ENCODE data around the gene TENM4.
A peak's percentile ranks its signal among the peaks of the same experiment; 100 is the strongest.

Gene TENM4

DNA sequence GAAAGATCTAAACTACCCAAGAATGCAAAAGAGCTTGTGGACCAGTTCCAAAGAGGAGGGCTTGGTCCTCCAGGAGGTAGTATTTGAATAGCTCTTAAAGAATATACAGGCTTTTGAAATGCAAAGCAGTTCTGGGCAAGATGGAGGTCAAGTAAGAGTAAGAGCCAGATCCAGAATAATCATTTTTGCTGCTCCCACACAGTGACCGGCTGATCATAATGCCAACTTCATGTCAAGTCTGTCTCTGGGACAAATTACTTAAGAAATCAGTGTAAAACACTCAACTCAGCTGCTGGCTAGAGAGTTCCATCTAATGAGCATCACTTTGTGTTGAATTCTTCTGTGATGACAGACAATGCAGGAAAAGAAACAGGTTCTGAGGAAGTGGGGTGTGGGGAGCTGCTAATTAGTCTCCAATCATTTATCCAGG is 615.2 kb downstream of the TENM4 start:
- no peak for DNase-seq

DNA sequence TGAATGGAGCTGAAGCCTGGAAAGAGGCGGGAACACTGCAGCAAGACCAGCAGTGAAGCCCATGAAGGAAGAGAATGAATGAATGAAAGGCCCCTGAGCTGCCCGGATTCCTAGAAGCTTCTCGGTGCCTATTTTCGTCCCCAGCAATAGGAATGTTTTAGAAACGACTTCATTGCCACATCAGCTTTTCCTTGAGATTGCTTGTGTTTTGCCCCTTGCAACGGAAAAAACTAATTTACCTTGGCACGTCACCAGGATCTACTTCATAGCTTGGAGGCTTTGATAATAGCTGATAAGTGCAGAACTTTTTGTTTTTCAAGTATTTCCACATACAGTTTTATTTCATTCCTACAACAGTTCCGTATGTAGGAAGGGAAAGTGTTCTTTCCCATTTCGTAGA is 617.2 kb downstream of the TENM4 start:
- DNase-seq = no peak

DNA sequence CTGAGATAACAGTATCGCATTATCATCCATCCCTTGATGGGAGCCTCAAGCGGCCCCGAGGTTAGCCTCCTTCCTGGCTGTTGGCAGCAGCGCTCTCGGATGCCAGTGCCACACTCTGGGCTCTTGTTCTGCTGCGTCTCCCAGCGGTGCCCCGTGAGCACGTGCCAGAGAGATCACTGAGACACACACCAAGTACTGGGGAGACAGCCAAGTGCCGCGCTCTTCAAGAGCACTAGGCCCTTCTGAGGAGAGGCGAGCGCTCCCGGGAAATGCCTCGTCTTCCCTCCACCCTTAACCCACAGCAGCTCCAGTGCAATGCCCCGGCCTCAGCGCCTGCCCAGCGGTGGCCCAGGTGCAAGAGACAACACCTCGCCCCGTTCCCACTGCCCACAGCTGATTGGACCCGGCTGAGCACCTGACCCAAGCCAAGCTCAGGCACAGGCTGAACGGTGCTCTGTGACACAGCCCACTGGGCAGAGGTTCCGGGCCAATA is 617.9 kb downstream of the TENM4 start:
- DNase-seq = no peak

DNA sequence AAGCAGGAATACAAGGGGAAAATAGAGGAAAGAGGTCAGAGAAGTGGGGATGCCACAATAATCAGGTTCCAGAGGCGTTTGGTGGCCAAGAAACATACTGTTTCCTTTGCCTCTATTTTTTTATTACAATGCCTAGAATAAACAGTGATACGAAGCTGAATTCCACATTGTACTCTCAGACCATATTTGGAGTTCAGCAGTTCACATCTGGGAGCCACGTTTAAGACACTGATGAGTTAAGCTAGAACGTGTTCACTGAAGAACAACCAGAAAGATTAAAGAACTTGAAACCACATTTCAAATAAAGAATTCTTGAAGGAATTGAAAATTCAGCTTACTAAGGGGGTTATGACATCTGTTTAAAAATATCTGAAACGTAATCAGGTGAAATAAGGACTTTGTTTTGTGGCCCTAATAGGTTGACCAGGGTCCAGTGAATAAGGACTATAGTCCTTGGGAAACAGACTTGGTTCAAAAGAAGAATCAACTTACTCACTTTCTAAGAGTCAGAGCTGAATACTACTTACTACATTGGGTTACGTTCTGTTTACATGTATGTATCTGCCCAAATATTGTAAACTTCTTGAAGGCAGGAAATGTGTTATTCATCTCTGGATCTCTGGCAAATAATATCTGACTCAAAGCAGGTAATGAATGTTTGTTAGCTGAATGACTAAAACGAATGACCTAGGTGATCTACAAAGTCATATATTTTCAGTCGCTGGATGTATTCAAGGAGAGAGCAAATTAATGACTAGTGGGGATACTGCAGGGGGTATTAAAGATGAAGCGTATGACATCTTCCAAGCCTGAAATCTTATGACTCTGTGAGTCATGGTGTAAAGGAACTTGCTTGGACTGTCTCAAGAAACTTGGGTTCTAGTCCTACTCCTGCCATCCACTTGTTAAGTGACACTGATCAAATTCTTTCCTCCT is 619.2 kb downstream of the TENM4 start:
- no peak for DNase-seq

DNA sequence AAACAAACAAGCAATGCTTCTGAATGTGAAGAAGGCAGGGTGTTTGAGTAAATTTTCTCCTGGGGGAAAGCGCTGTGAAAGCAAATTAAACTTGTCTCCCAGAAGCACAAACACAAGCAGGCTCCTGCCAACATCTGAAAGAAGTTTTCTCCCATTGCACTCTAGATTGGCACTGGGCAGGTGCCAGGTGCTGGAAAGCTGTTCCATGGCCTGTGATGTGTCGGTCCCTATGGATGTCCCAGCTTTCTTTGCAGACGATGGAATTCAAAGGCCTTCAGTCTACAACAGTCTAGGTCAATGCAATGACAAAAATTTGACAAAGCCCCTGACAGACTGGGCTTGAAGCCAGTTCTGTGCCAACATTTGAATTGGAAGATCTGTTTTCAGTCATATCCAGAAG is 620.1 kb downstream of the TENM4 start:
- DNase-seq = no peak

DNA sequence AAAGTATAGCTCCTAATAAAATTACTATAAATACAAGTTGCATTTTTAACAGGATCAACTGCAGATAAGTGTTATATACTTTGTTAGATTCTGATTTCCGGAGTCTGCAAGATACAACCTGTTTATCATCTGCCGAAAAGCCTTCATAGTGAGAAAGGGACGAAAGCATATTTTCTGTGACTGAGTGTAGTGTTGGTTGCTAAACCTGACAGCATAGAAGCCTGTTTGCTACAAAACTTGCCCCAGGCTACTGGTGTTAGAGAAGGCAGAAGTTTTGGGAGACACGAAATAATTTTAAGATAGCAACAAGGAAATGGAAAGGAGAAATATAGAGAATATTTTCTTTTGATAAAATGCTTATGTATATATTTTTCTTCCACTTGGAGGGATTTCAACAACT is 622.6 kb downstream of the TENM4 start:
- no peak for DNase-seq

DNA sequence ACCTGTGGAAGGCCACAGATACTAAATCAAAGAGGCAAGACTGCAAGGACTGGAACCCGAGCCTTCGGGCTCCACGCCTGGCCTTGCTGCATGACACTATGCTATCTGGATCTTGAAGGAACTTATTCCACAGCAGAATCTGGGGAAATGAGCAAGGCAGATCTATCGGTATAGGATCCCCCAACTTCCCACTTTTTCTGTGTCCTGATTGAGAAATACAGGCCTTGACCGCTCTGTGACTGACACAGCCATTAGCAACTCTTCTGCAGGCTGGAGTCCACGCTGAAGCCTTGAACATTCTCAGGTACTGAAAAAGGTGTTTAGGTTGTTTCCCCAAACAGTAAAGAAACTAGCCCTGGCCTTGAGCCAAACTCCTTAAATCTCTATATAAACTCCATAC is 625.0 kb downstream of the TENM4 start:
- no peak for DNase-seq

DNA sequence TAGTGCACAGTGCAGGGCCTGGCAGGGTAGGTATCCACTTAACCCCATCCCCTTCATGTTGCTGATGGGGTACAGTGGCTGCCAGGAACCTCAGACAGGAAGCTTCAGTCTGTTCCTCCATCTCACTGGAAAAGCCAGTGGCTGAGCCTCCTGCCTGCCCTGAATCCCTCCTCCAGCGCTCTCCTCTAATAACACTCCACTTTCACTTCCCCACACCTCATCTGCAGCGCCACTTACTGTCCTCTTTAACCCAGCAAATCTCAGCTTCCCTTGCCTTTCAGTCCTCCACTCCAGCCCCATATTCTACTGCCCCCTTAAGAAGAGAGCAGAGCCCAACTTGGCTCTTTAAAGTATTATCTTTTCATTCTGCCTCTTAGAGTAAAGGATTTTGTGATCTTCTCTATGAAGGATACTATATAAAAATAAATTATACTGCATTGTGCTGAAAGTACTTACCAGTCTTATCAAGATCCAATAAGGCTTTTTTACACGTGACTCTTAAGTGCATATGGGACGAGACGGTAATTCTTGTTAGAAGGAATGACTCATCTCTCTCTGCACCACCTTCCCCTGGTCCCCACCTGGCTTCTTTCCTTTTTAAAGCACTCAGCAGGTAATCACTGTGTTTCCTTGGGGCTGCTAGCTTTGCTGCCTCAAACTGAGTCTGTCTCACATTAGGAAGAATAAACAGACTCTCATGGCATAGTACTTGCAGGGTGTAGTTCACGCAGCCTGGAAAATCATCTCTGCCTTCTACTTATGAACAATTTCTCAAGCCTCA is 628.1 kb downstream of the TENM4 start:
- DNase-seq = no peak

DNA sequence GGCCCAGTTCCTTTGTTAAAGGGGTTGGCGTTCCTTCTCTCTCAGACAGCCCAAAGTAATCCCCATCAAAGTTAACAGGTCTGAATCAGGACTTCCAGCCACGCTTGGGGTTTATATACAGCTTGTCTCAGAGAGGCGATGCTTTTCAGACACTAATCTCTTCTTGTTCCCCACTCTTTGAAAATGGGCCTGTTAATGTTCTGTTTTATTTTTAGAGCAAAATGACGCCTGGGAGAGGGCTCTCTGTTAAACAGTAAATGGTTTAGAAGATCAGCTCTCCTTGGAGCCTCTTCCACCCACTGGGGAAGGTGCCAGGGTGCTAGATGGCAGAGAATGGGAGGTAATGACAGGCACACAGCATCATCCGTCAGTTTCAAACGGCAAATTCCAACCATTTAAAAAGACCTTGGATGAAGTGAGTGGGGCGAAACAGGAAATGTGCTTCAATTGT is 630.2 kb downstream of the TENM4 start:
- no peak for DNase-seq

DNA sequence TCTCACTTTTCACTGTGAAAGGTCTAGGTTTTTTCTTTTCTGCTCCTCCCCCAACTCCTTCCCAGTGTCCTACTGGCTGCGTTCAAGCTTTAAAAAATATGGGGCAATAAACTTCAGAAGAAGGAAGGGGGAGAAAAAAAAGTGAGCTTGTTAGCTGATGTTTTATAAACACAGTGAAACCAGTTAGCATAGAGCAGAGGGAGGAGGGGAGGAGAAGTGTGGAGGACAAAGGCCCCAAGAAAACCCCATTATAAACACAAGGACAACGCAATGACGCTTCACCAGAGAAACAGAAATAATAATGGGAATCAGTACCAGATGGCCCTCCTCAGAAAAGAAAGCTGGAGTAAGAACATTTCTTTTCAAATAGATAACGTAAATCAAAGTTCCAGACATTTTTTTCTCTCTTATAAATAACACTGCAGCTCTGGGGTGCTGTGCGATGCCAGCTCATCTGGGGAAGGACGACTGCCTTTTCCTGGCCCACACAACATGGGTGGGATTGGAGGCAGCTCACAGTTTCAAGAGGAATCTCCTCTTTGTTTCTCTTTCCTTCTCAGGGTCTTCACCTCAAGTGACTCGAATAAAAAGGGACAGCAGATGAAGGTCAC is 630.8 kb downstream of the TENM4 start:
- no peak for DNase-seq

DNA sequence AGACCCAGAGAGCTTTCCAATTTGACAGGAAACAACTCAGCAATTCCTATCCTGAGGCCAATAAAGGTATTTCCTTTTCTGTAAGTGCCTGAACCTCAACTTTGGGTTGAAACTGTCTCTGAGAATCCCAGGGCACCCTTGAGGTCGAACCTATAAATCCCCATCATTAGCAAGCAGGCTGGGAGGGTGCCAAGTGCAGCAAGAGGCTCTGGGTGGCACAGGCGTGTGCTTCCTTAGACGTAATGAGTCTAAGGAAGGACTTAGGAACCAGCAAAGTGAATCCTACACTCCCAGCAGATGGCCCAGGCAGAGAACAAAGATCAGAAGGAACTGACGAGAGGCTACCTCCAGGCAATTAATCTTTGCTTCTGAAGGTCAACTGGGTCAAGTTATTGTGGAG is 631.9 kb downstream of the TENM4 start:
- no peak for DNase-seq

DNA sequence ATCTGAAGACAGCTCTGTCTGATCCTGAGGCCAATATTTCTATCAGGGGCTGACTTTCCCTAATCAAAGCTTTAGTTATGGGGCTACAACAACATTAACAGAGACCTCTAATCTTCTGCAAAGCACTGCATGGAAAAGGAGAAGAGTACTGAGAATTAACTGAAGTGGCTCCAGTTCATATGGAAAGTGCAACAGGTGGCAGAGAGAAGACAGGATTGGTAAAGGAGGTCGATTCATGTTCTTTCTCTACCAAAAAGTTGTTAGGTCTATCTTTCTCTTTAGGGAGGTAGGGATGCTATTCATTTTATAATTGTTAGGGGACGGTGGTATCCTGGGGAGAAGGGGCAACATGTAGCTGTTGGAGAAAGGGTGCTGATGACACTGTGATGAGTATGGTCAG is 633.5 kb downstream of the TENM4 start:
- no peak for DNase-seq

DNA sequence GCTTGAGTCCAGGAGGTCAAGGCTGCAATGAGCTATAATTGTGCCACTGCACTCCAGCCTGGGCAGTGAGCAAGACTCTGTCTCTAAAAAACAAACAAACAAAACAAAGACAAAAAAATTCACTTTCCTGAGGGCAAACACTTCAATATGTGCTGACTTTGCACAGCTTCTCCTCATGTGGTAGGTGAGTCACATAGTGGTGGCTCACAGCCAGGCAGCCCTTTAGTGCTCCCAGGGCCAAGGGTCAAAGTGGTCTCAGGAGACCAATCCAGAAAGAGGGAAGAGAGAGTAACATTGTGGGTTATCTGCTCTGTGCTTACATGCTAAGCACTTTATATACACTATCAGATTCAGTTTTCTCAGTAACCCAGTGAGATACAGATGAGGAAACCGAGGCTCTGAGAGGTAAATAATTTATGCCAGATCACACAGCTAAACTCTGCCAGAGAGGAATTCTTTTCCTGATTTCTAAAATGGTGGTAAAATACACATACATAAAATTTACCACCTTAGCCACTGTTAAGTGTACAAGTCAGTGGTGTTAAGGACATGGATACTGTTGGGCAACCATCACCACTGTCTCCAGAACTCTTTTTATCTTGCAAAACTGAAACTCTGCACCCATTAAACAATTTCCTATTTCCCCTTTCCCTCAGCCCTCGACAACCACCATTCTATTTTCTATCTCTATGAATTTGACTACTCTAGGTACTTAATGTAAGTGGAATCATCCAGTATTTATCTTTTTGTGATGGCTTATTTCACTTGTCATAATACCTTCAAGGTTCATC is 634.4 kb downstream of the TENM4 start:
- no peak for DNase-seq

DNA sequence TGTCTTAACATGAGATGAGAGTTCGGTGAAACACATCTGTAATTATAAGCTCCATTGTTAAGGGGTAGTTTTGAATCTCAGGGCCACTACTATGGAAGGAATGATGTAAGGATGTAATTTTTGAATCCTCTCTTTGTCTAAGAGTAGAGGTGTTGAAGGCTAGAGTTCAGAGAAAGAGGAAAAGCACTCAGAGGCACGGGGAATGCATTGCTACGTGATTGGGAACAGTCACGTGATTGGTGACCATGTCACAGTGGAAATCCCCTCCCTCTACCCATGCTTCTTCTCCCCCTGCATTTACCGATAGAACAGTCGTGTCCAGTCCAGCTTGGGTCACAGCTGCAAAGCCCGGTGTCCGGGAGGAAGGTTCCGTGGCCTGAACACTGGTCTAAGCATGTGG is 635.8 kb downstream of the TENM4 start:
- no peak for DNase-seq

DNA sequence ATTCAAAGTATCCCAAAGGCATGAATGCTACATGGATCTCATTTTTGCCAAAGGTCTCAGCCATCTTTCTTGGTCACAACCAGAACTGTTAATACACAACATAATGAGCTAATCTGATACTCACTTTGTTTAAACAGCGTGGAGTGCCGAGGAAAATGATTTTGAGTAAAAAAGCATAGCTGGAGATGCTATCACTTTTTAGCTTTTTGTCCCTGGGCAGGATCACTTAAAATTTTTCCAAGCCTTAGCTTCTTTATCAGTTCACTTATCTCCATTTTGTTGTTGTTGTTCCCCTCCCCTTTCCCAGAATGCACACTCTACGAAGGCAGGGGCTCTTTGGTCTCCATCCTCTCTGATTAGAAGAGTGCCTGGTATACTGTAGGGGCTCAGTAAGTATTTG is 636.8 kb downstream of the TENM4 start:
- no peak for DNase-seq

DNA sequence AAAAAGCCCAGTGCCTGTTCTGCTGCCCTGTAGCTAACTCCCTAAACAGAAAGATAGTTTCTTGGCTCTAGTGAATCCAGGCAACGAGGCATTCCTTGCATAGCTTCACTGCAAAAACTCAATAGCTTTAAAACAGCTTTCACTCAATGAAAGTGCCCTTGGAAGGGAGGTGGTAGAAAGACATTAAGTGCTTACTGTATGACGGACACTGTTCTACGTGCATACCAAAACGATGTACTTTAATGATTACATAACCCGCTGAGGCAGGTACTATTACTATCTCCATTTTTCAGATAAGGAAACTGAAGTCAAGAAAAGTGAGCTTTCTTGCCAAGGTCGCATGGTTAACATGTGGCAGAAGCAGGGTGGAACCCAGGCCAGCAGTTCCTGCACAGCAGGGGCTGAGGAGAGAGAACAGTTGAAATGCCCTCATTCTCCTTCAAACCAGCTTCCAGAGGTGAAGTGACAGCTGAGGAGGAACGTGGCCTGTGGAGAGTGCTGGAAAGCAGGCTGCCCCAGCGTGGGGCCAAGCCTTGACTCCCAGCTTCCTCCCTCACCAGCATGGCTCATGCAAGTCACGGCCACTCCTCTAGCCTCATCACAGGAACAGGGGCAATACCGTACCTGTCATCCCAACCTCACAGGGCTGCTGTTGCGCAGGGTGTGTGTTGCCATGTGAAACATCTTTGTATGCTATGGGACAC is 638.6 kb downstream of the TENM4 start:
- DNase-seq = no peak

DNA sequence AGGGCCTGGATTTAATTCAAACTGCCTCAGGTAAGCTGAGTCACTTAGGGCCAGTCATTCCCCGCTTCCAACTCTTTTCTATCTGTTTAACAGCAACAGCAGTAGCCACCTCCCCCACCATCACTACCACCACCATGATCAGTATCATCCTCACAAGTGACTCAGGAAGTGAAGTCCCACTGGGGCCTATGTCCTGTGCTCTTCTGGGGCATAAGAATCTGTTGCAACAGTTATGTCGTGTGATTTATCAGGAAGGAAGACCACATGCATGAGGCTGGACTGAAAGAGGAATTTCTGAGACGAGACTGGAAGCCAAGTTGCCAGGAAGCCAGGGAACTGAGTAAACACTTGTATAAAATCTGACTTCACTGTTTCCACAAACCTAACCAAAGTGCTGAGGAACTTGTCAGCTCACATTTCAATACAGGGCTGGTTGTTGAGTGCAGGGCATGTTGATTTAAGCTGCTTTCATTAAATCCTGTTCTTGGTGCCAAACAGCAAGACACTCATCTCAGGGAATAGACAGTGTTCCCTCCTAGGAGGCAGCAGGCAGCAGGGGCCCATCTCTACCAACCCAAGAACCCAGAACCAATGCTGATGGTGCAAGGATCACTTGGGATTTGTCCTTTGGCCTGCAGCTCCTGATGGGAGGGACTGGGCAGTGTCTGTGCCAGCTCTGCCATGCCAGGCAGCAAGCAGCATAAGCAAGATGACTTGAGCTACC is 639.5 kb downstream of the TENM4 start:
- no peak for DNase-seq

DNA sequence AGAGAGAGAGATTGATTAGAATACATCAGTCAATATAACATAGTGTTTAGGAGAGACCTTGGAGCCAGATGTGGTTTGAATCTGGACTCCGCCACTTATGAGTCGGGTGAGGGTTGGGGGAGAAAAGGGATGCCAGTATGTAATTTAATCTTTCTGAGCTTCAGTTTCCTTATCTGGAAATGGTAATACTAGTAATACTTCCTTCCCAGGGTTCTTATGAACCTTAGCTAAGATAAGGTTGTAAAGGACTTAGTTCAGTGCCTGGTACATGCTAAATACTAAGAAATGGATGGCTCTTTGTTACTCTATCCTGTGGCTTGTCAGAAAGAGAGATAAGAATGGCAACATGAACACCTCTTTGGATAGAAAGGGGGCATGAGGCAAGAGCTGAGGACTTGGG is 640.1 kb downstream of the TENM4 start:
- no peak for DNase-seq

DNA sequence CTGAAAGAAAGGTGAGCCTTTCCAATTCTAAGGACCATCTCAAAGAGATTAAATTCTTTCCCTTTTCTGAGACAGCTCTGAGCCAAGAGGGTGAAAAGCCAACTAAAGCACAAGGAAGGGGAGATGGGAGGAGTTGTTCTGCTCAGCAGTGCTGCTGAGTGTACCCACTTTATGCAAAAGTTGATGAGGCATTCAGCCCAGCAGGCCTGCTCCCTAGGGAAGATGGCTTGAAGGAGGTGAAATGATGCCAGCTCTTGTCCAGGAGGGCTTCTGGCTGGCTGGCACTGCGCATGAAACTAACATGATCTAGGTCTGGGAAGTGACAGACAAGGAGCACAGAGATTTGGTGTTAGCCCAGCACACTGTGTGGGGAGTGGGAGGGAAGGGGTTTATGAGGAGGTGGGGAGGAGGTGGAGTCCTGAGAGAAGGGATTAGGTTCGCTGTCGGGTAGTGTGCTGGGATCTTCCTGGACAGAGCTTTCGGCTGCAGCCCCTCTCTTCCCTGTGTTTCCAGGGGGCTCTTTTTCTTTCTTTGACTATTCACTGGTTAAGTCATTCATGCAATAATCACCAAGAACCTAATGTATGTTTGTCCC is 640.6 kb downstream of the TENM4 start:
- DNase-seq = no peak

DNA sequence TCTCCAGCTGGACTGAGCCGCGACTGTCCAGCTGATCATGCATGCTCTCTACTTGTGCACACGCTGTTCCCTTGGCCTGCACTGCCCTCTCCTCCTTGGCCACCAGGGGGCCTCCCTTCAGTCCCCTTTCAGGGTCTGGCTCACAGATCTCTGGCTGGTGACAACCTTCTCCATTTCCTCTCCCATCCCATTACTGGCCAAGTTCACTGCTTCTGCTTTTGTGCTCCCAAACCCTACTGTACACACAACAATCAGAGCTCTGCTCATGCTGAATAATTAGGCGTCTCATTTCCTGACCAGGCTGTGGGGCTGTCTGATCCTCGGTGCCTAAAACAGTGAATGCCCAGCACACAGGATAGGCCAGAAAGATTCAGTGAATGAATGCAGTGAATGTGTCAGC is 642.2 kb downstream of the TENM4 start:
- peak; percentile 18 for DNase-seq

DNA sequence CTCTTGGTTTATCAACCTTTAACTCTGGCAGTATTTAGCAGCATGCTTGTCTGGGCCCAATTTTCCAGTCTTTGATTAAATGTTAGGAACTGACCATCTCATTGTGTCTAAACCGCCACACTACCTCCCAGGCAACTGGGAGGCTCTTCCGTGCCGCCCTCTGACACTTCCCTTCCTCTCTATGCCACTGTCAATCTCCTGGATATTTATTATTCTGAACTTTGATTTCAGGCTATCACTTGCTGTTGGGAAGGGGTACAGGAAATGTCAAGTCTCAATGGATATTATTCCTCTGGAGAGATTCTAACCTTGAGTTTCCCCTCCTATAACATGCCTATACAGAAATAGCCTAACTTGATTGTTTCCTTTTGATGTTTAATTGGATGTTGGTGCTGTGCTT is 643.3 kb downstream of the TENM4 start:
- DNase-seq = no peak

Measured in stimulated activated CD4-positive, alpha-beta T cell treated with anti-CD3 and anti-CD28 coated beads, Interleukin-4, amount 100 ng/mL, for 1 hour (primary cell).